Panc1 (cell line): ENCODE results near the gene TP53RK. TPM values are rescaled to one million over a fixed set of nuclear protein-coding genes. Genes with fewer than 3 reads are reported as not detected.

Experiments used
- ATAC-seq: fragments of 200-7000 bp; cut with Tn5 transposase; 2 replicates; pipeline ENCODE4 v1.9.1; 2020; ENCODE audit warnings: mild to moderate bottlenecking, moderate library complexity
- BruUV-seq: library from RNA; stranded (reverse); fragments of 400-500 nt; replicated peaks from 2 replicates; lab custom pipeline; 2021; lab: Mats Ljungman, UMichigan
- CTCF ChIA-PET: fragments of 300-600 bp; sonication (Branson Sonifier 250); formaldehyde crosslinking; loops from one replicate; lab custom pipeline; 2022; ENCODE audit warnings: antibody characterized with exemption; lab: Charles Lee
- POLR2A ChIA-PET: fragments of 300-600 bp; sonication (Branson Sonifier 250); formaldehyde crosslinking; loops from one replicate; lab custom pipeline; 2022; ENCODE audit warnings: antibody characterized with exemption; lab: Charles Lee
- DNase-seq: peaks from one replicate; pipeline ENCODE4 v3.0.0-alpha.2; 2010; ENCODE audit warnings: low read depth, low spot score
- H3K27ac ChIP-seq: 2 replicates; pipeline ENCODE4 v1.5.1; 2011; ENCODE audit warnings: mild to moderate bottlenecking, low read length, inconsistent platforms
- H3K27me3 ChIP-seq: fragments of 200-500 bp; sonication (Bioruptor generic); 2 replicates; pipeline ENCODE4 v1.6.0; 2014; ENCODE audit warnings: low read length, inconsistent platforms; ENCODE audit not compliant: control insufficient read depth, insufficient read depth
- H3K36me3 ChIP-seq: fragments of 200-500 bp; sonication (Bioruptor generic); 2 replicates; pipeline ENCODE4 v1.5.1; 2014; ENCODE audit warnings: inconsistent platforms, mild to moderate bottlenecking, low read length, moderate library complexity; ENCODE audit not compliant: control insufficient read depth, insufficient read depth
- H3K4me1 ChIP-seq: 2 replicates; pipeline ENCODE4 v1.5.1; 2011; ENCODE audit warnings: inconsistent platforms, mild to moderate bottlenecking, low read length, moderate library complexity; ENCODE audit not compliant: control insufficient read depth, insufficient read depth
- H3K4me3 ChIP-seq, 2 experiments: 2 replicates each; pipeline ENCODE4 v1.5.1; 2011 to 2012; ENCODE audit warnings: low read depth in 2 of 2, low read length in 2 of 2, mild to moderate bottlenecking in 2 of 2, inconsistent platforms in 1 of 2, moderate library complexity in 1 of 2
- H3K9me3 ChIP-seq: fragments of 200-500 bp; sonication (Bioruptor generic); 2 replicates; pipeline ENCODE4 v1.5.1; 2014; ENCODE audit warnings: low read depth, mild to moderate bottlenecking, inconsistent platforms, low read length, moderate library complexity; ENCODE audit not compliant: control insufficient read depth, insufficient read depth
- POLR2AphosphoS5 ChIP-seq: IDR thresholded peaks from 2 replicates; pipeline ENCODE4 v1.6.1; 2012; ENCODE audit warnings: mild to moderate bottlenecking, low read depth, low read length, moderate library complexity
- SIN3A ChIP-seq: IDR thresholded peaks from 2 replicates; pipeline ENCODE4 v1.6.1; 2012; ENCODE audit warnings: low read depth, mild to moderate bottlenecking, low read length, moderate library complexity, borderline replicate concordance; ENCODE audit not compliant: insufficient read depth
- TCF7L2 ChIP-seq: IDR thresholded peaks from 2 replicates; pipeline ENCODE4 v1.6.1; 2011; ENCODE audit warnings: mild to moderate bottlenecking, low read depth, low read length, inconsistent platforms
- in situ Hi-C: cut with HindIII; loops from 2 replicates; pipeline ENCODE4 v1.10.0; 2016; ENCODE audit warnings: low sequenced_read_pairs, low pct_unique_long_range_greater_than_20kb
- intact Hi-C: fragments of 100-400 bp; cut with micrococcal nuclease; formaldehyde crosslinking; loops from one replicate; pipeline ENCODE4 v1.10.0; 2022; ENCODE audit not compliant: unreplicated experiment
- total RNA-seq: library from RNA; stranded (reverse); gene quantifications from one replicate; pipeline ENCODE4 v1.2.1, GENCODE V29; 2021; ENCODE audit not compliant: unreplicated experiment
- TF ChIP-seq, protein P1 (sequence below), 2 experiments: IDR thresholded peaks; 2 replicates each; pipeline ENCODE4 v1.6.1; 2011 to 2012; ENCODE audit warnings: low read depth in 2 of 2, control low read depth in 1 of 2, low read length in 1 of 2, mild to moderate bottlenecking in 1 of 2, moderate library complexity in 1 of 2; ENCODE audit not compliant: insufficient read depth in 1 of 2
- TF ChIP-seq, protein P2 (sequence below): fragments of 450-650 bp; IDR thresholded peaks from 2 replicates; pipeline ENCODE4 v1.5.1; 2017; ENCODE audit warnings: mild to moderate bottlenecking

The TP53RK gene
- total RNA-seq, 1 experiment from 2014 or later, result 13.7 TPM

- H3K27ac ChIP-seq, result no peak overlapping the region
- ATAC-seq, result no peak
- ChIA-PET CTCF (no interaction called here), POLR2A (no interaction called here)
- no peaks in the 10 kb centered on the region for H3K36me3 ChIP-seq
- H3K9me3 ChIP-seq, result peaks cover 1% of the 10 kb centered on the region; the same call in 1 of the 2 replicates
- H3K27me3 ChIP-seq, result 0 out of 2 replicates have a peak, but pooled peaks cover 2% of the 10 kb centered on the region
- TF ChIP-seq POLR2AphosphoS5, result no peak
- no peak for TF ChIP-seq TCF7L2
- TF ChIP-seq SIN3A, result no peak
- TF ChIP-seq, protein P1, sequence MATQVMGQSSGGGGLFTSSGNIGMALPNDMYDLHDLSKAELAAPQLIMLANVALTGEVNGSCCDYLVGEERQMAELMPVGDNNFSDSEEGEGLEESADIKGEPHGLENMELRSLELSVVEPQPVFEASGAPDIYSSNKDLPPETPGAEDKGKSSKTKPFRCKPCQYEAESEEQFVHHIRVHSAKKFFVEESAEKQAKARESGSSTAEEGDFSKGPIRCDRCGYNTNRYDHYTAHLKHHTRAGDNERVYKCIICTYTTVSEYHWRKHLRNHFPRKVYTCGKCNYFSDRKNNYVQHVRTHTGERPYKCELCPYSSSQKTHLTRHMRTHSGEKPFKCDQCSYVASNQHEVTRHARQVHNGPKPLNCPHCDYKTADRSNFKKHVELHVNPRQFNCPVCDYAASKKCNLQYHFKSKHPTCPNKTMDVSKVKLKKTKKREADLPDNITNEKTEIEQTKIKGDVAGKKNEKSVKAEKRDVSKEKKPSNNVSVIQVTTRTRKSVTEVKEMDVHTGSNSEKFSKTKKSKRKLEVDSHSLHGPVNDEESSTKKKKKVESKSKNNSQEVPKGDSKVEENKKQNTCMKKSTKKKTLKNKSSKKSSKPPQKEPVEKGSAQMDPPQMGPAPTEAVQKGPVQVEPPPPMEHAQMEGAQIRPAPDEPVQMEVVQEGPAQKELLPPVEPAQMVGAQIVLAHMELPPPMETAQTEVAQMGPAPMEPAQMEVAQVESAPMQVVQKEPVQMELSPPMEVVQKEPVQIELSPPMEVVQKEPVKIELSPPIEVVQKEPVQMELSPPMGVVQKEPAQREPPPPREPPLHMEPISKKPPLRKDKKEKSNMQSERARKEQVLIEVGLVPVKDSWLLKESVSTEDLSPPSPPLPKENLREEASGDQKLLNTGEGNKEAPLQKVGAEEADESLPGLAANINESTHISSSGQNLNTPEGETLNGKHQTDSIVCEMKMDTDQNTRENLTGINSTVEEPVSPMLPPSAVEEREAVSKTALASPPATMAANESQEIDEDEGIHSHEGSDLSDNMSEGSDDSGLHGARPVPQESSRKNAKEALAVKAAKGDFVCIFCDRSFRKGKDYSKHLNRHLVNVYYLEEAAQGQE (IDR thresholded peaks at IDR 0.05; ENCODE audit: insufficient read depth in 1 of 2, low read depth in 2 of 2, low read length in 1 of 2), result no peak
- DNase-seq, result no peak
- no peaks in the 10 kb centered on the region for H3K4me1 ChIP-seq
- in situ Hi-C loops, result no loop called here
- intact Hi-C loops, result no loop called here
- no peak overlapping the region for H3K4me3 ChIP-seq
- BruUV-seq, result no TSS peak
Measured at GRCh38 chr20:46665602-46666001, 23.6 kb downstream of the TP53RK start.

DNA sequence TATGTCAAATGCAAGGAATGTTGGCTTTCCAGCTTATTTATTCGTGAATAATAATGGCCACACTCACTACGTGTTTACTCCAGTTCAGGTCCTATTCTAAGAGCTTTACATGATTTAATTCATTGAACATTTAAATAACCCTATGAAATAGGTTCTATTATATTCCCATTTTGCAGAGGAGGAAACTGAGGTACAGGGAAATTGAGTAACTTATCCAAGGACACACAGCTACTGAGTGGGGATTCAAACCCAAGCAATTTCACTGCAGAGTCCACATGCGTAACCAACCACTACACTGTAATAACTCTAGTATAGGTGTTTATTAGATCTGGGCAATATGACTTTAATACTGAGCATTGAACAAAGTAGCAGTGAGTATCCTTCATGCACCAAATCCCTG lies 25.7 kb downstream of the TP53RK start:
- CTCF ChIA-PET, result no interaction called here
- H3K9me3 ChIP-seq, result no peaks in the 10 kb centered on the region
- no TSS peak for BruUV-seq
- H3K4me1 ChIP-seq, result no peaks in the 10 kb centered on the region
- ATAC-seq (no peak), DNase-seq (no peak)
- POLR2A ChIA-PET, result interaction anchor here (0.6 kb wide), 1 partner anchor 347 kb away, joined by 3 read pairs; no protein-coding TSS in a partner anchor
- no peak overlapping the region for H3K4me3 ChIP-seq
- TF ChIP-seq TCF7L2, result no peak
- TF ChIP-seq, protein P2, sequence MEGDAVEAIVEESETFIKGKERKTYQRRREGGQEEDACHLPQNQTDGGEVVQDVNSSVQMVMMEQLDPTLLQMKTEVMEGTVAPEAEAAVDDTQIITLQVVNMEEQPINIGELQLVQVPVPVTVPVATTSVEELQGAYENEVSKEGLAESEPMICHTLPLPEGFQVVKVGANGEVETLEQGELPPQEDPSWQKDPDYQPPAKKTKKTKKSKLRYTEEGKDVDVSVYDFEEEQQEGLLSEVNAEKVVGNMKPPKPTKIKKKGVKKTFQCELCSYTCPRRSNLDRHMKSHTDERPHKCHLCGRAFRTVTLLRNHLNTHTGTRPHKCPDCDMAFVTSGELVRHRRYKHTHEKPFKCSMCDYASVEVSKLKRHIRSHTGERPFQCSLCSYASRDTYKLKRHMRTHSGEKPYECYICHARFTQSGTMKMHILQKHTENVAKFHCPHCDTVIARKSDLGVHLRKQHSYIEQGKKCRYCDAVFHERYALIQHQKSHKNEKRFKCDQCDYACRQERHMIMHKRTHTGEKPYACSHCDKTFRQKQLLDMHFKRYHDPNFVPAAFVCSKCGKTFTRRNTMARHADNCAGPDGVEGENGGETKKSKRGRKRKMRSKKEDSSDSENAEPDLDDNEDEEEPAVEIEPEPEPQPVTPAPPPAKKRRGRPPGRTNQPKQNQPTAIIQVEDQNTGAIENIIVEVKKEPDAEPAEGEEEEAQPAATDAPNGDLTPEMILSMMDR, result no peak
- TF ChIP-seq POLR2AphosphoS5, result no peak
- TF ChIP-seq, protein P1 (IDR thresholded peaks at IDR 0.05; ENCODE audit: insufficient read depth in 1 of 2, low read depth in 2 of 2, low read length in 1 of 2), result no peak
- no peak for TF ChIP-seq SIN3A
- no peaks in the 10 kb centered on the region for H3K36me3 ChIP-seq
- 0 out of 2 replicates have a peak, but pooled peaks cover 4% of the 10 kb centered on the region for H3K27me3 ChIP-seq
- H3K27ac ChIP-seq, result no peak overlapping the region
- in situ Hi-C loops (no loop called here), intact Hi-C loops (no loop called here)
